Kidney (tissue), 14 donors: ENCODE measurements around the gene LSMEM2. TPM values are rescaled to one million over a fixed set of nuclear protein-coding genes. Genes with fewer than 3 reads are reported as not detected.

Source experiments
- DNase-seq, 5 donors: peaks; one replicate each; pipeline ENCODE4 v3.0.0-alpha.2; 2013 to 2020
- FAIRE-seq: peaks from 2 replicates; lab custom pipeline; 2012; peaks lifted over from hg19 to GRCh38; lab: Jason Lieb, UNC
- H3K27ac ChIP-seq, 2 donors: one replicate each; pipeline ENCODE4 v1.7.0; 2013; ENCODE audit warnings: low read depth in 2 of 2, low read length in 2 of 2, inconsistent platforms in 1 of 2
- H3K27me3 ChIP-seq: one replicate; pipeline ENCODE4 v1.7.1; 2013; ENCODE audit warnings: low read length, inconsistent platforms; ENCODE audit not compliant: control insufficient read depth, insufficient read depth
- H3K36me3 ChIP-seq, 3 donors: one replicate each; pipeline versions ENCODE4 v1.7.0 to v1.7.1; 2013; ENCODE audit warnings: low read length in 3 of 3, control low read depth in 1 of 3, inconsistent platforms in 1 of 3; ENCODE audit not compliant: insufficient read depth in 3 of 3, control insufficient read depth in 2 of 3
- H3K4me1 ChIP-seq, 3 donors: one replicate each; pipeline versions ENCODE4 v1.7.0 to v1.7.1; 2013; ENCODE audit warnings: low read length in 3 of 3, inconsistent platforms in 1 of 3, low read depth in 1 of 3; ENCODE audit not compliant: control insufficient read depth in 2 of 3, insufficient read depth in 2 of 3
- H3K4me3 ChIP-seq, 3 donors: one replicate each; pipeline versions ENCODE4 v1.7.0 to v1.8.1; 2013; ENCODE audit warnings: low read length in 3 of 3, control low read depth in 1 of 3, inconsistent platforms in 1 of 3
- H3K9ac ChIP-seq, 3 donors: one replicate each; pipeline versions ENCODE4 v1.7.0 to v1.7.1; 2013; ENCODE audit warnings: low read length in 3 of 3, control low read depth in 1 of 3, inconsistent platforms in 1 of 3
- H3K9me3 ChIP-seq, 3 donors: one replicate each; pipeline versions ENCODE4 v1.7.0 to v1.7.1; 2013; ENCODE audit warnings: low read length in 3 of 3, control low read depth in 1 of 3, inconsistent platforms in 1 of 3; ENCODE audit not compliant: control insufficient read depth in 2 of 3, insufficient read depth in 1 of 3
- intact Hi-C: fragments of 100-400 bp; cut with DNase I; formaldehyde crosslinking; loops from one replicate; pipeline ENCODE4 v1.11.1; 2022
- polyA plus RNA-seq: library from polyadenylated mRNA; stranded (reverse); fragments of 350-450 nt; fragmentation: Illumina TruSeq; extraction: RNeasy Lipid Tissue Mini Kit (QIAGEN cat#74804); gene quantifications from one replicate; pipeline ENCODE4 v1.2.3, GENCODE V29; 2014; ENCODE audit warnings: low read depth, low replicate concordance; ENCODE audit not compliant: insufficient read depth
- total RNA-seq: library from RNA; stranded (reverse); fragmentation: NEBNext Ultra II Directional; extraction: Animal tissue kit (Norgen Biotek cat#: 25700); gene quantifications from one replicate; pipeline ENCODE4 v1.2.1, GENCODE V29; 2021
- TF ChIP-seq, protein P1 (sequence below): IDR thresholded peaks from 3 replicates; pipeline ENCODE4 v1.5.1; 2012; ENCODE audit warnings: mild to moderate bottlenecking, moderate library complexity, borderline replicate concordance; ENCODE audit not compliant: insufficient read depth; ENCODE audit errors: extremely low read depth
- donor health status: control.
- donor health status: control.
- donor health status: control.
- donor health status: control.
- donor health status: control.
- donor health status: DM: yes; HTN: yes; CAD: no.
- donor health status: Normal renal cell carcinoma (clear cell type).

LSMEM2 gene
- total and polyA plus RNA-seq, 2 donors from 2014 or later = 0.22 to 0.62 TPM

DNA sequence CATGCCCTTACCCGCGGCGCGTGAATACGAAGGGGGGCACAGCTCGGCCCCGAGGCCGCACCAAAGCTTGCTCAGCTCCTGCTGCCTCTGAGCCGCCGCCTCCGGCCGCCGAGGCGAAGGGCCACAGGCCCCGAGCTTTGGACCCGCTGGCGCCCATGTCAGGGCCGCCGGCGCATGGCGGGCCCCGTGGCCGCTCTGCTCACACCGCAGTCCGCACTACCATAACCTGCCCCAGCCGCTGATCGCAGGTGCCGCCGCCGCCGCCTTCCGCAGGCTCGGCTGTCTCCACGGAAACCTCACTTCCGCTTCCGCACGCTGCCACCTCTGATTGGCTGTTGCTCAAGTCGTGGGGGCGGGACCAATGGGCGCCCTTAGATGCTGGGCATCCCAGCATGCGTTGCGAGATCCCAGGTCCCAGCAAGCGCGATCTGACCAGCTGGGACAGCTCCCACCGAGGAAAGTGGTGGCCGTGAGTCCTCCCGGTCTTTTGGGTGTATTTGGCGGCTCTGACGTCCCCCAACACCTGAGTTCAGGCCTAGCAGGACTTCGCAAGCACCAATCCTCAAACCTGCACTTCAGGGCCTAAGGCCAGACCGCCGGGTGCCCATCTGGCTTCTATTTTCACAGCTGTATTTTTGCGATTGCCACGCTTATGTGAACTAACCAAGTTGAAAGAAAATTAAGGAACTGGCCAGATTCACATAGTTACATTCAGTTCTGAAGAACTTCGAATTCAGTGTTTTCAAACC is 49.2 kb downstream of the LSMEM2 start, which contains the start of gene TUSC2:
TSS of gene TUSC2 (minus strand) at position 281 of the 749 bp plus-strand sequence. CDS start at position 157, 124 bp downstream.
- H3K4me3 ChIP-seq = peak within 1 kb of the TSS; percentile 68 to 89 (median 70)
- H3K9ac ChIP-seq = peak within 1 kb of the TSS; percentile 44 to 90 (median 84)
- H3K36me3 ChIP-seq = peaks cover 4 to 41% (median 23%) of the 10 kb centered on the region in 3 donors
- H3K9me3 ChIP-seq = no peaks in the 10 kb centered on the region
- DNase-seq = peak; percentile 97 to 99 (median 98)
- TF ChIP-seq, protein P1, sequence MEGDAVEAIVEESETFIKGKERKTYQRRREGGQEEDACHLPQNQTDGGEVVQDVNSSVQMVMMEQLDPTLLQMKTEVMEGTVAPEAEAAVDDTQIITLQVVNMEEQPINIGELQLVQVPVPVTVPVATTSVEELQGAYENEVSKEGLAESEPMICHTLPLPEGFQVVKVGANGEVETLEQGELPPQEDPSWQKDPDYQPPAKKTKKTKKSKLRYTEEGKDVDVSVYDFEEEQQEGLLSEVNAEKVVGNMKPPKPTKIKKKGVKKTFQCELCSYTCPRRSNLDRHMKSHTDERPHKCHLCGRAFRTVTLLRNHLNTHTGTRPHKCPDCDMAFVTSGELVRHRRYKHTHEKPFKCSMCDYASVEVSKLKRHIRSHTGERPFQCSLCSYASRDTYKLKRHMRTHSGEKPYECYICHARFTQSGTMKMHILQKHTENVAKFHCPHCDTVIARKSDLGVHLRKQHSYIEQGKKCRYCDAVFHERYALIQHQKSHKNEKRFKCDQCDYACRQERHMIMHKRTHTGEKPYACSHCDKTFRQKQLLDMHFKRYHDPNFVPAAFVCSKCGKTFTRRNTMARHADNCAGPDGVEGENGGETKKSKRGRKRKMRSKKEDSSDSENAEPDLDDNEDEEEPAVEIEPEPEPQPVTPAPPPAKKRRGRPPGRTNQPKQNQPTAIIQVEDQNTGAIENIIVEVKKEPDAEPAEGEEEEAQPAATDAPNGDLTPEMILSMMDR = no peak
- H3K27ac ChIP-seq = peak within 1 kb of the TSS; percentile 77 to 87
- peaks cover 0 to 22% (median 12%) of the 10 kb centered on the region in 3 donors for H3K4me1 ChIP-seq
- H3K27me3 ChIP-seq = no peaks in the 10 kb centered on the region
- FAIRE-seq = peak; percentile 52
- intact Hi-C loops = no loop called here

DNA sequence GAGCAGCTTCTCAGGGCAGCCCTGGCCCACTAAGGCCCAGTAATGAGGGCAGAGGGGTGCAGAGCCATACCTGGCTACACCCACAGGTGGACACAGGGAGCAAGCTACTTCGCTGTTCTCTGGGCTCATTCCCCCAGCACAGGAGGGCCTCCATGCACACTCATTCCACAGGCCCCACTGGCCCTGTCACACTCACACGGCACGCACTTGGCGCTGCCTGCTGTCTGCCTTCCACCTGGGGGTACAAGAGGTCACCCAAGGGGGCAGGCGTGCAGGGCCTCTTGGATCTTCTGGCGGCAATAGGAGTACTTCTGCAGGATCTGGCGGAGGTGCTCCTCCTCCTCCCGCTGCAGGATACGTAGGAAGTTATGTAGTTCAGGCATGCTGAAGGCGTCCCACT is 51.4 kb downstream of the LSMEM2 start:
- FAIRE-seq (no peak), DNase-seq (no peak)
- H3K9me3 ChIP-seq = no peaks in the 10 kb centered on the region
- peaks cover 4 to 37% (median 23%) of the 10 kb centered on the region in 3 donors for H3K36me3 ChIP-seq
- intact Hi-C loops = no loop called here
- H3K9ac ChIP-seq = no peak overlapping the region
- H3K27ac ChIP-seq = no peak overlapping the region
- no peaks in the 10 kb centered on the region for H3K27me3 ChIP-seq
- TF ChIP-seq, protein P1 = no peak
- H3K4me1 ChIP-seq = peaks cover 0 to 19% (median 3%) of the 10 kb centered on the region in 3 donors
- no peak overlapping the region for H3K4me3 ChIP-seq

DNA sequence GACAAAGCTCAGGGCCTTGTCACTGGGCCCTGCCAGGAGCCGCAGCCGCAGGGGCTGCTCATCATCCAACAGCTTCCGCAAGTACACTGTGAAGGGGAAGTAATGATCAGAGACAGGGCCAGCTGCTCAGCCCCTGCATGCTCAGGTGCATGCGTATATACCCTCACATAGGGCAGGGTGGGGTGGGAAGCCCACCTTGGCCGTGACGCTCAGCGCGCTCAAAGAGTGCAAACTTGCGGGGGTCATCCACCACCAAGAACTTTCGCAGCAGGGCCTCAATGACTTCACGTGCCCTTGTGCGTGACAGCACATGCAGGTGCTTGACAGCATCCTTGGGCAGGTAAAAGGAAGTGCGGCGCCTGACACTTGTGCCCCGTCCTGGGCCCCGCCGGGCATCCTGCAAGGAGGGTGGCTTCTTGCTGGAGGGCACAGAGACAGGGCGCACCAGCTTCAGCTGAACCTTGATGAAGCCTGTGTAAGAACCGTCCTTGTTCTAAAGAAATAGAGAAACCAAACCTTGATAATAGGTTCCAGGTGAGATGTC is 52.5 kb downstream of the LSMEM2 start:
- TF ChIP-seq, protein P1 = no peak
- Histone ChIP-seq H3K9ac (no peak overlapping the region), H3K4me3 (no peak overlapping the region), H3K27ac (no peak overlapping the region), H3K27me3 (no peaks in the 10 kb centered on the region), H3K4me1 (peaks cover 0 to 29% (median 11%) of the 10 kb centered on the region in 3 donors), H3K36me3 (peaks cover 4 to 30% (median 19%) of the 10 kb centered on the region in 3 donors), H3K9me3 (no peaks in the 10 kb centered on the region)
- FAIRE-seq = no peak
- intact Hi-C loops = no loop called here
- no peak for DNase-seq
